A673 (cell line): ENCODE data around the gene THSD7B.

Experiments
- EZH2 ChIP-seq: fragments of 200-600 bp; sonication (generic); IDR thresholded peaks from 2 replicates; pipeline ENCODE4 v1.6.1; 2017; ENCODE audit warnings: borderline replicate concordance, low read depth, mild to moderate bottlenecking, mixed read lengths, antibody characterized with exemption, low read length; ENCODE audit not compliant: poor library complexity, severe bottlenecking
- TF ChIP-seq, protein P1 (sequence below): fragments of 300-800, 200-600 bp; sonication (generic); conservative IDR thresholded peaks from 2 replicates; pipeline ENCODE4 v1.5.1; 2017; ENCODE audit warnings: low read depth, mild to moderate bottlenecking, antibody characterized with exemption, low read length, moderate library complexity, mixed read lengths

DNA sequence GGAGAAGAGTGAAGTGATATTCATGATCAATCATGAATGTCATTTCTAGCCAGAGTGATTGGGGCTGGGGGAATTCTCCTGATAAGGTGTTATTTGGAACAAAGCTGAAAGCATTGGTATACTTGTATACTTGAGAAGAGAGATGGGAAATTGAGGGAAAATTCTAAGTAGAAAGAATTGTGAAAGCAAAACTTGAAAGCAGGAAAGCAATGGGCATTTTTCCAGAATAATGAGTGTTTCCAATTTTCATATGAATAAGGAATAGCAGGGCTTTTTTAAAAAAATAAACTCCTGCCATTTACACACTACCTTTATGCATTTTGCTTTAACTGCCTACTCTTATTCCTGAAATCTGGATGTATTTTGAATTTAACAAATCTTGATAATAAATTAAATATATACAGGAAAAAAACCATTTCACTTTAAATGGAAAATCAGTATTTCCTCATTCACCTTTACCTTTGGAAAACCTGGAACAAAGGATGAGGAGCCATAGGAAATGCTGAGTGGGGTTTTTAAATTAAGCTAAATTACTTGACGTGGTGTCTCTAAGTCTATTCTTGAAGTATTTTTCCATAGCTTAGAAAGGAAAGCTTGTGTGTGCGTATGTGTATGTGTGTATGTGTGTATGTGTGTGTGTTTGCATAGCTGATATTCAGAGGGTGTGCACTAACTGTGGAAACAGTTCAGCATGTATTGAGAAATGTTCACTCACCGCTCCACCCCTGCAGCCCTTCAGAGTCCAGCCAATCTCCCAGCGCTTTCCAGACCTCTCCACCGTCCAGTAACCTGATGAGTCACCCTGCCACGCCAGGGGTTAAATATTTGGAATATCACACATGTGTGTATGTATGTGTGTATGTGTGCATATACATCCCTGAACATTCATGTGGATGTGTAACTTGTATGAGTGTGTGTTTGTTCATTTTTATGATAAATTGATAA, 427.3 kb downstream of the THSD7B start:
- TF ChIP-seq, protein P1, sequence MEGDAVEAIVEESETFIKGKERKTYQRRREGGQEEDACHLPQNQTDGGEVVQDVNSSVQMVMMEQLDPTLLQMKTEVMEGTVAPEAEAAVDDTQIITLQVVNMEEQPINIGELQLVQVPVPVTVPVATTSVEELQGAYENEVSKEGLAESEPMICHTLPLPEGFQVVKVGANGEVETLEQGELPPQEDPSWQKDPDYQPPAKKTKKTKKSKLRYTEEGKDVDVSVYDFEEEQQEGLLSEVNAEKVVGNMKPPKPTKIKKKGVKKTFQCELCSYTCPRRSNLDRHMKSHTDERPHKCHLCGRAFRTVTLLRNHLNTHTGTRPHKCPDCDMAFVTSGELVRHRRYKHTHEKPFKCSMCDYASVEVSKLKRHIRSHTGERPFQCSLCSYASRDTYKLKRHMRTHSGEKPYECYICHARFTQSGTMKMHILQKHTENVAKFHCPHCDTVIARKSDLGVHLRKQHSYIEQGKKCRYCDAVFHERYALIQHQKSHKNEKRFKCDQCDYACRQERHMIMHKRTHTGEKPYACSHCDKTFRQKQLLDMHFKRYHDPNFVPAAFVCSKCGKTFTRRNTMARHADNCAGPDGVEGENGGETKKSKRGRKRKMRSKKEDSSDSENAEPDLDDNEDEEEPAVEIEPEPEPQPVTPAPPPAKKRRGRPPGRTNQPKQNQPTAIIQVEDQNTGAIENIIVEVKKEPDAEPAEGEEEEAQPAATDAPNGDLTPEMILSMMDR = no peak
- no peak for TF ChIP-seq EZH2
